ENCODE results near the gene NSD2.

Gene NSD2

DNA sequence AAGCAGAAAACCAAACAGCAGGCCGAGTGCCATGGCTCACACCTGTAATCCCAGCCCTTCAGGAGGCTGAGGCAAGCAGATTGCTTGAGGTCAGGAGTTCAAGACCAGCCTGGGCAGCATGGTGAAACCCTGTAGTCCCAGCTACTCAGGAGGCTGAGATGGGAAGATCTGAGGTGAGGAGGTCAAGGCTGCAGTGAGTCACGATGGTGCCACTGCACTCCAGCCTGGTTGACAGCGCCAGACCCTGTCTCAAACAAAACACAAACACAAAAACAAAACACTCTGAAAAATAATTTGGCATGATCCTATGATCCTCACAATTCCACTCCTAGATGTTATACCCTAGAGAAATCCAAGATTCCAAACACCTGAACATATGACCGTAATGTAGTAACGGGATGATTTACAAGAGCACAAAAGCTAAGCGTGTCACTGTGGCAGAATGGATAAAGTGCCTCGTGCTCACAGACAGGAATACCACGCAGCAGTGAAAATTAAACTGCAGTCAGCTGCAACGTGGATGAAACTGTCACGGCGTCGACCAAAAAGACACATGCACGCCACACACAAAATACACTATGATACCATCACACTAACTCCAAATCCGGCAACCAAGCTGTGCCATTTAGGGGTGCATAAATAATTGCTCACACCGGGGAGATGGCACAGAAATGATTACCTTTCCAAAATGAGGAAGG is 135.9 kb downstream of the NSD2 start:
- peak overlapping the region; percentile 90 for H3K4me3 ChIP-seq (ENCODE audit: low read depth, low read length)
- TF ChIP-seq, protein P1, sequence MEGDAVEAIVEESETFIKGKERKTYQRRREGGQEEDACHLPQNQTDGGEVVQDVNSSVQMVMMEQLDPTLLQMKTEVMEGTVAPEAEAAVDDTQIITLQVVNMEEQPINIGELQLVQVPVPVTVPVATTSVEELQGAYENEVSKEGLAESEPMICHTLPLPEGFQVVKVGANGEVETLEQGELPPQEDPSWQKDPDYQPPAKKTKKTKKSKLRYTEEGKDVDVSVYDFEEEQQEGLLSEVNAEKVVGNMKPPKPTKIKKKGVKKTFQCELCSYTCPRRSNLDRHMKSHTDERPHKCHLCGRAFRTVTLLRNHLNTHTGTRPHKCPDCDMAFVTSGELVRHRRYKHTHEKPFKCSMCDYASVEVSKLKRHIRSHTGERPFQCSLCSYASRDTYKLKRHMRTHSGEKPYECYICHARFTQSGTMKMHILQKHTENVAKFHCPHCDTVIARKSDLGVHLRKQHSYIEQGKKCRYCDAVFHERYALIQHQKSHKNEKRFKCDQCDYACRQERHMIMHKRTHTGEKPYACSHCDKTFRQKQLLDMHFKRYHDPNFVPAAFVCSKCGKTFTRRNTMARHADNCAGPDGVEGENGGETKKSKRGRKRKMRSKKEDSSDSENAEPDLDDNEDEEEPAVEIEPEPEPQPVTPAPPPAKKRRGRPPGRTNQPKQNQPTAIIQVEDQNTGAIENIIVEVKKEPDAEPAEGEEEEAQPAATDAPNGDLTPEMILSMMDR (IDR thresholded peaks at IDR 0.05; ENCODE audit: low read depth, low read length), result no peak
- TF ChIP-seq POLR2A (IDR thresholded peaks at IDR 0.05; ENCODE audit: extremely low read depth, insufficient read length), result no peak
- no peak for TF ChIP-seq MYC (IDR thresholded peaks at IDR 0.05; ENCODE audit: low read depth, low read length)
- TF ChIP-seq, protein P2, sequence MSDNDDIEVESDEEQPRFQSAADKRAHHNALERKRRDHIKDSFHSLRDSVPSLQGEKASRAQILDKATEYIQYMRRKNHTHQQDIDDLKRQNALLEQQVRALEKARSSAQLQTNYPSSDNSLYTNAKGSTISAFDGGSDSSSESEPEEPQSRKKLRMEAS (IDR thresholded peaks at IDR 0.05; ENCODE audit: low read depth, low read length), result no peak
- no peak for DNase-seq (ENCODE audit: low read depth)

DNA sequence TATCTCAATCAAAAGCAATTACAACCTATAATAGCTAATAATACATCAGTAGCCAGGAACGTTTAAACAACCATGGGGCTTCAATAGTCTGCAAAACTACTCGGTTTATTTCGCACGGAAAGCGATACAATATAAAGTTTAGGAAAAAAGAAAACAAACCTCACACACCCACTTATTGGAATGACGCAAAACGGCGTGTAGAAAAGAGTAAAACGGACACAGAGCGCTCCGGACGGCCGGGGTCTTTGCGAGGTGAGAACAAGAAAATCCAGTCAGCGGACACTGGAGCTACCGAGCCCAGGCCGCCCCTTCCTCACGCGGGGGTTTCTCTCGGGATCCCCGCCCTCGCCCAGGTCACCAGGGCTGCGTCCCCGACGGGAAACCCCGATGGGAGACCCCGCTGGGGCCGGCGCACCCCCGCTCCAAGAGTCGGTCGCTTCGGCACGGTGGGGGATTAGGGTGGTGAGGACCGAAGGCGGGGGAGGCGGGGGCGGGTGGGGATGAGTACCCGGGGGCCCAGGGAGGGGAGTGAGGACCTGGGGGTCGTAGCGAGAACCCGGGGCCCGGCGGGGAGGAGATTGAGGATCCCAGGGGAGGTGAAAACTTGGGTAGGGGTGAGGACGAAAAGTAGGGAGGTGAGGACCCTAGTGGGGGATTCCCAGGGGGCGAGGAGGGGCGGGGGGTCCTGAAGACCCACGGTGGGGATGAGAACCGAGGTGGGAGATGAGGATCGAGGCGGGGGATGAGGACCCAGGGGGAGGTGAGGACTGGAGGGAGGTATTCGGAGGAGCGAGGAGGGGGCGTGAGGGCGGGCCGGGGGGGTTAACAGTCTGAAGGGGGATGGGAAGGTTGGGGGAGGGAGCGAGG is 136.8 kb downstream of the NSD2 start:
- TF ChIP-seq POLR2A (IDR thresholded peaks at IDR 0.05; ENCODE audit: extremely low read depth, insufficient read length) (no peak), MYC (IDR thresholded peaks at IDR 0.05; ENCODE audit: low read depth, low read length) (no peak)
- TF ChIP-seq, protein P2 (IDR thresholded peaks at IDR 0.05; ENCODE audit: low read depth, low read length), result no peak
- TF ChIP-seq, protein P1 (IDR thresholded peaks at IDR 0.05; ENCODE audit: low read depth, low read length), result no peak
- peak overlapping the region; percentile 90 for H3K4me3 ChIP-seq (ENCODE audit: low read depth, low read length)
- no peak for DNase-seq (ENCODE audit: low read depth)

DNA sequence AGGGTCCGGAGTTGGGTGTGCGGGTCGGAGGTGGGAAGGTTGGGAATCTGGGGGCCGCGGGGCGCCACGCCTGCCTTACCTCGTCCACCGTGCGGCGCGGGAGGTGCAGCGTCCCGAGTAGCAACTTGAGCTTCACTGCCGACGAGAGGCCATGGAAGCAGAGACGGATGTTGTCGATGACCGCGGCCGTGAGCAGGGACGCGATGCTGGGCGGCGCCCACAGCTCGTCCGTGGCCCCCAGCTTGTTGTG is 137.4 kb downstream of the NSD2 start:
- no peak for DNase-seq (ENCODE audit: low read depth)
- peak overlapping the region; percentile 90 for H3K4me3 ChIP-seq (ENCODE audit: low read depth, low read length)

DNA sequence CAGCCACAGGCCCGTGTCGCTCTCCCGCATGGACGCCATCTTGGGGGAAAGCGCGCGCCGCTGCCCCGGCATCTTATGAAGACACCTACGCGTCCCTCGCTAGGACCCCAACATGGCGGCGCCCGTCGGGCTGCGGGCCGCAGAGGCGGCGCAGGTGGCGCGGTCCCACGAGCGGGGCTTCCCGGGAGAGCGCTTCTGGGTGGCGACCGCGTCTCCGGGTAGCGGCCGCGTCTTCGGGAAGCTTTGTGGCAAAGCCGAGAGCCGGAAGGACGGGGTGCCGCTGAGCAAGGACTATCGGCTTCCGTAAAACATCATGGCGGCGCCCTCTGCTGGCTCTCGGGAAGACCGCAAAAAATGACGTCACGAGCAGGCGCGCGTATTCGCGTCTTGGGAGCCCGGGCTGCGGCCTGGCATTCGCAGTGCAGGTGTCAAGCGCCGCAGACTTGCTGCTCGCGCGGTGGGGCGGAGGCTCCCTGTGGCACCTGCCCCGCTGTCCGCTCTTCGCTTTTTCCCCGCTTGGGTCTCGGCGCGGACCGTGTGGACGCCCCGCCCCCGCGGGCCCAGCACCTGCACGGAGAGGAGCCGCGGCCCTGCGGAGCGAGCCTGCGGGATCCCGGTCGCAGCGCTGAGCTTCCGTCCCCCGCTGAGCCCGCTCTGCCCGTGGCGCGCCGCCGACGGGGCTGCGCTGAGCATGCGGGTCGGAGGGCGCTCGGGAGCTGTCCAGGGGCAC is 137.9 kb downstream of the NSD2 start, which contains the start of gene NELFA:
NELFA (minus strand) TSS at position 54 of the 730 bp plus-strand sequence; CDS start at position 39, 15 bp downstream.
- TF ChIP-seq, protein P1 (IDR thresholded peaks at IDR 0.05; ENCODE audit: low read depth, low read length), result no peak
- TF ChIP-seq, protein P2 (IDR thresholded peaks at IDR 0.05; ENCODE audit: low read depth, low read length), result peak; percentile 79
- TF ChIP-seq POLR2A (IDR thresholded peaks at IDR 0.05; ENCODE audit: extremely low read depth, insufficient read length) (peak; percentile 90), MYC (IDR thresholded peaks at IDR 0.05; ENCODE audit: low read depth, low read length) (peak; percentile 28)
- peak; percentile 98 for DNase-seq (ENCODE audit: low read depth)
- H3K4me3 ChIP-seq (ENCODE audit: low read depth, low read length), result peak within 1 kb of the TSS; percentile 90

More for the DNA sequence above, 137.4 kb downstream of the NSD2 start:
- TF ChIP-seq, protein P1 (IDR thresholded peaks at IDR 0.05; ENCODE audit: low read depth, low read length), result no peak
- TF ChIP-seq POLR2A (IDR thresholded peaks at IDR 0.05; ENCODE audit: extremely low read depth, insufficient read length) (no peak), MYC (IDR thresholded peaks at IDR 0.05; ENCODE audit: low read depth, low read length) (no peak)
- TF ChIP-seq, protein P2 (IDR thresholded peaks at IDR 0.05; ENCODE audit: low read depth, low read length), result no peak

DNA sequence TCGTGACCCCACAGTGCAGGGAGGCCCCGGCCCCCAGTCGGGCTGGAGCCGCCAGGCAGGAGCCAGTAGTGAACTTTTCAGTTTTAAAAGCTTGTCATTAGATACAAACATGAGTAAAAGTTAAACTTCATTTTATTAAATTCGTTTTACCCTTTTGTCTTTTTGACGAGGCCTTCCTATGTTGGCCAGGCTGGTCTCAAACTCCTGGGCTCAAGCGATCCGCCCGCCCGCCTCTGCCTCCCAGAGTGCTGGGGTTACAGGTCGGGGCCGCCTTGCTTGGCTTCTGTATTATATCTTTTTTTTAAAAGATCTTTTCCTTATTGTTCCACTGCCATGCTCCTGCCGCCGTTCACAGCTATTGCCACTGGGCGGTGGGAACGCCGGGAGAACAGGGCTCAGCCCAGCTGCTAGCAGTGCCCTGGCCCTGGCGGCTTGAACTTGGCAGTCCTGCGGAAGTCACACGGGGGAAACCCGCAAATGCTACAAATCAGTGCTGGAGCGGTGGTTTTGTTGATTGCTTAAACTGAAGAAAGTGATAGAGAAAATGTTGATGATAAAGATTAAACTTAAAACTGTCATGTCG is 138.5 kb downstream of the NSD2 start:
- peak; percentile 86 for DNase-seq (ENCODE audit: low read depth)
- peak overlapping the region; percentile 90 for H3K4me3 ChIP-seq (ENCODE audit: low read depth, low read length)
- TF ChIP-seq POLR2A (IDR thresholded peaks at IDR 0.05; ENCODE audit: extremely low read depth, insufficient read length), result no peak
- peak; percentile 67 for TF ChIP-seq MYC (IDR thresholded peaks at IDR 0.05; ENCODE audit: low read depth, low read length)
